NCI-H2029 (cell line): ENCODE results near the gene PIAS4.
"Not testable (repeated sequence)": the region's sequence is repeated elsewhere in the genome, so short reads cannot be mapped to it uniquely, and the experiment has no call there.

Experiments
- DNase-seq: peaks from one replicate; lab custom pipeline; 2025; lab: John Stamatoyannopoulos, UW

The PIAS4 gene, protein sequence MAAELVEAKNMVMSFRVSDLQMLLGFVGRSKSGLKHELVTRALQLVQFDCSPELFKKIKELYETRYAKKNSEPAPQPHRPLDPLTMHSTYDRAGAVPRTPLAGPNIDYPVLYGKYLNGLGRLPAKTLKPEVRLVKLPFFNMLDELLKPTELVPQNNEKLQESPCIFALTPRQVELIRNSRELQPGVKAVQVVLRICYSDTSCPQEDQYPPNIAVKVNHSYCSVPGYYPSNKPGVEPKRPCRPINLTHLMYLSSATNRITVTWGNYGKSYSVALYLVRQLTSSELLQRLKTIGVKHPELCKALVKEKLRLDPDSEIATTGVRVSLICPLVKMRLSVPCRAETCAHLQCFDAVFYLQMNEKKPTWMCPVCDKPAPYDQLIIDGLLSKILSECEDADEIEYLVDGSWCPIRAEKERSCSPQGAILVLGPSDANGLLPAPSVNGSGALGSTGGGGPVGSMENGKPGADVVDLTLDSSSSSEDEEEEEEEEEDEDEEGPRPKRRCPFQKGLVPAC

DNA sequence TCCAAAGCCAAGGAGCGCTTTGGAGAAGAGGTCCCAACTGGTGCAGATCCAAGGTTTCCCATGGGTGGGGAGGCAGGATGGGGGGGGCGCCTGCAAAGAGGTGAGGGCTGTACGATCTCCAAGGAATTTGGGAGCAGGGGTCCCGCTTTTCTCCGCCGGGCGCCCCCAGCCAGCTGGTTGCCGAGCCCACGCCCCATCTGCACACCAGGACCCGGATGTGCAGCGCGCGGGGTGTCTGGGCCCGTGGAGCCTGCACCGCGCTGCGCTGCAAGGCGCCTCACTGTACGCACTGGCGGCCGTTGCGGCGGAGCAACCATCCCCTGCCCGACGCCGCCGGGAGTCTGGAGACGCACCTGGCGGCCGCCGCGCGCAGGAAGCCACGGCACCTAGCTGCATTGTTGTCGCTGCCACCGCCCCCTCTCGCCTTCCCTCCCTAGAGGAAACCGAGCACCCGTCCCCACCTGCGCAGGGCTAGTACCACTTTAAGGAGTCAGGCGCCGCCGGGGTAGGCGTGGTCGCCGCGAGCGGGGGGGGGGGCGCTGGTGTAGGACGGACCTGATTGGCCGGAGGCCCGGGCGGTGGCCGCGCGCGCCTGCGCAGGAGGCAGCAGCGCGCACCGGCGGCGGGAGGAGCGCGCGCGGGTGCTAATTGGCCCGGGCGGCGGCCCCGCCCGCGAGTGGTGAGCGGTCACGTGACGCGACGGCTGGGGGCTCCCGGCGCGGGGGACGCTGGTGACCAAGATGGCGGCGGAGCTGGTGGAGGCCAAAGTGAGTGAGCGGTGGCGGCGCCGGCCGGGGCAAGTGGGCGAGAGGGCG lies at the start of gene PIAS4:
Gene PIAS4, plus strand, starts transcription at position 716 of the 815 bp plus-strand sequence. Its CDS starts 25 bp downstream, at position 741.
- peak; percentile 98 for DNase-seq

DNA sequence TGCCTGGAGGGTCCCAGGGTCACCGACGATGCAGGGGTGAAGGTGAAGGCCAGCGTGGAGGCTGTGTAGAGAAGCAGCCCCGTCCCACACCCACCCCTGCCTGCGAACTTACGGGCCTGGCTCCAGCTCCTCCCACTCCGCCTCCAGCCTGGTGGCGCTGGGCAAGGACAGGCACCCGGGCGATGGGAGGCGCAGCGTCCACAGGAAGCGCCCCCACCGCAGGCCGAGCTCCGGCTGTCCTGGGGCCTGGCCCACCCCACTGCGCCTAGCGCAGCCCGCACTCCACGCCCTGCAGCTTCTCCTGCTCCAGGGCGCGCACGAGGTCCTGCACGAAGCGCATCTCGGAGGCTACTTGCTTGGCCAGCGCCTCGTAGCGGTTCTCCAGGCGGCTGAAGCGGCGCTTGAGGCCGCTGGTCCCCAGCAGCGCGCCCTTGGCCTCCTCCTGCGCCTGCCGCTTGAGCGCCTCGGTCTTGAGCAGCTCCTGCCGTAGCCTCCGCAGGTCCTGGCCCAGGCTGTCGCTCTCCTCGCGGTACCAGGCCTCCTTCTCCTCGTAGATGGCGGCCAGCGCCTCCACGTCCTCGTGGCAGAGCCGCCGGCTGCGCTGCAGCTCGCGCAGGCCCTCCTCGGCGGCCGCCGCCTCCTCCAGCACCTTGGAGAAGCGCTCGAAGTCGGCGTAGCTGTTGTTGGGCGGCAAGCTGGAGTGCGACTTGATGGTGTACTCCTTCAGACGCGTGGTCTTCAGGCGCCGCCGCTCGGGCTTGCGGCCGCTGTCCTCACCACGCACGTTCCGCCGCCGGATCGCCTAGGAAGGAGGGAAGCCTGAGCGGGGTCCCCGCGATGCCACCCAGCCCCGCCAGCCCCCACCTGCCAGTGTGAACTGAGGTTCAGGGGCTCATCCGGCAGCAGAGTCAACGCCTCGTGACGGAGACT lies 48.4 kb upstream of the PIAS4 start:
- no peak for DNase-seq

DNA sequence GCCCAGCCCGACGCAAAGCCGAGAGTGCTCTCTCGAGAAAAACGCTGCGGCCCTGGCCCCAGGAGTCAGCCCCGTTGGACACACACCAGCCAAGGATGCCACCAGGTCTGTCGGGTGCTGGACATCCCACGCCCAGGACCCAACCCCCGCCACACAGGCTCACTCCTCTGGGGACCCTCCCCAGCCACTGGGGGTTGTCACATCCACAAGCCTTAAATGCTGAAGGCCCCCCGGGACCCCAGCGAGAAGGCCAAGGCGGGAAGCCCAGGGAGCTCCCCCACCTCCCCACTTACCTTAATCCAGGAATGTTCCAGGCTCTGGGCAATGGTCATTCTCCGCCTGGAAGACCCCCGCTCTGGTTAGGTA lies 47.8 kb upstream of the PIAS4 start:
- DNase-seq, result no peak

DNA sequence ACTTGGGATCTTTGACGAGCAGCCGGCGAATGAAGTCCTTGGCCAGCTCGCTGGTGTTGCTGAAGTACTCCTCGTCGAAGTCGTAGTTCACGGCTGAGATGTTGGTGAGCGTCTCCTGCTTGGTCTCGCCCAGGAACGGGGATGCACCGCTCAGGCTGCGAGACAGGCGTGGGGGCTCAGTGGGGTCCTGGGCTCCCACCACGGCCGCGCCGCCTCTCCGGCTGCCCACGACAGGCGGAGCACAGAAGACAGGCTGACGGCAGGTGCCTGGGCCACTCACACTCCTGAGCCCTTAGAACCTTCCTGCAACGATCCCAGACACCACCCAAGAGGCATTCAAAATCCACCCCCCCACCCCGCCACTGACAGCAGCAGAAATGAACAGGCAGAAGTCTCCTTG lies 46.5 kb upstream of the PIAS4 start:
- DNase-seq, result no peak

DNA sequence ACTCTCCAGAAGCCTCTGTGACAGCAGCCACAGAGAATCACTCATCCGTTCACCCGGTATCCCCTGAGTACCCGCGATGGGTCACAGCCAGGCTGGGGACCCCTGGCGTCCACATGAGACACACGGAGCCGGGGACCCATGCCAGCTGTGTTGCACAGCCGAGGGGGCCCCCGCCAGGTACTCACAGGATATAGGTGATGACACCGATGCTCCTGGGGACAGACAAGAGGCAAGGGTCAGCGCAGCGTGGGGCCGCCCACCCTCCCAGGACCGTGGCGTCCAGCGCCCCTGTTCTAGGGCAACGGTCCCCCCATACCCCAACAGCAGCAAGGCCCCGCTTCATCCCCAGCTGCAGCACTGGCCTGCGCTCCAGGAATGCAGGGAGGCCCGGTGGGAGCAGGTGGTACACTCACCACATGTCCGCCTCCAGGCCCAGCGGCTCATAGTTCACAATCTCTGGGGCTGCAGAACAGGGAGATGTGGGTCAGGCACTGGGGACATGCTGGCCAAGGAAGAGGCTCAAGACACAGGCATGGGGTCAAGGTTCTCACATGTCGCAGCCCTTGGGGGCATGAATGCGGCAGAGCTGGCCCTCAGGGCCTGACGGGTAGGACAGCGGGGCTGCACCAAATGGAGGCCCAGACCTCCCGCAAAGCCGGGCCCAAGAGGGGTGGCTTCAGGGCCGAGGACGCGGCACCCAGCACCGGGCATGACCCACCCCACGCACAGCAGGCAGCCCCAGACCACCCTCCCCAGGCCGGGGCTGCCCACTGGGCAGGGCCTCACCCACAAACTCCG lies 43.9 kb upstream of the PIAS4 start:
- DNase-seq, result no peak

DNA sequence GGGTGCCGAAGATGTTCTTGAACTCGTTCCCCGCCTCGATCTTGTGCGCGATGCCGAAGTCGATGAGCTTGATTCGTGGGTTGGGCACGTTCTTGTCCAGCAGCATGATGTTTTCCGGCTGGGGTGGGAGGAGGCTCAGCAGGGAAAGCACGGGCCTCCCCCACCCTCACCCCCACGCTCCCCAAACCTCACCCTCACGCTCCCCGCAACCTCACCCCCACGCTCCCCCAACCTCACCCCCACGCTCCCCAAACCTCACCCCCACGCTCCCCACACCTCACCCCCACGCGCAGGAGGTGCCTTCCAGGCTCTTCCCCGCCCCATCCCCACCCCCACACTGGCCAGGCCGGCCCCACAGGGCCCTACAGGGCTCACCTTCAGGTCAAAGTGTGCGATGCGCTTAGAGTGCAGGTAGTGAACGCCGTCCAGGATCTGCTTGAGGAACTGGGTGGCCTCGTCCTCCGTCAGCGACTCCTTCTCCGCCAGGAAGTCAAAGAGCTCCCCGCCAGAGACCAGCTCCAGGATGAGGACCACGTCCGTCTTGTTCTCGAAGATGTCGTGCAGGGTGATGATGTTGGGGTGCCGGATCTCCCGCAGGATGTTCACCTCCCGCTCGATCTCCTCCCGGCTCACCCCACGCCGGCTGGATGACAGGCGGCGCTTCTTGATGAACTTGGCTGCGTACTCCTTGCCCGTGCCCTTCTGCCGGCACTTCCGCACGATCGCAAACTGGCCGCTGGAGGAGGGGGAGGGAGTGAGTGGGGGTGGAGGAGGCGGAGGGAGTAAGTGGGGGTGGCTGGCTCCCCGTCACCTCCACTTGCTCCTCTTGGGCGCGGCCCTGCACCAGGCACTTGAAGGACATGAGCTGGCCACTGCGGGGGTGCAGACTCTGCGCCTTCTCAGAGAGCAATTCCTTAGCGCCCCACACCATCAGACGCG lies 43.0 kb upstream of the PIAS4 start:
- DNase-seq, result no peak

DNA sequence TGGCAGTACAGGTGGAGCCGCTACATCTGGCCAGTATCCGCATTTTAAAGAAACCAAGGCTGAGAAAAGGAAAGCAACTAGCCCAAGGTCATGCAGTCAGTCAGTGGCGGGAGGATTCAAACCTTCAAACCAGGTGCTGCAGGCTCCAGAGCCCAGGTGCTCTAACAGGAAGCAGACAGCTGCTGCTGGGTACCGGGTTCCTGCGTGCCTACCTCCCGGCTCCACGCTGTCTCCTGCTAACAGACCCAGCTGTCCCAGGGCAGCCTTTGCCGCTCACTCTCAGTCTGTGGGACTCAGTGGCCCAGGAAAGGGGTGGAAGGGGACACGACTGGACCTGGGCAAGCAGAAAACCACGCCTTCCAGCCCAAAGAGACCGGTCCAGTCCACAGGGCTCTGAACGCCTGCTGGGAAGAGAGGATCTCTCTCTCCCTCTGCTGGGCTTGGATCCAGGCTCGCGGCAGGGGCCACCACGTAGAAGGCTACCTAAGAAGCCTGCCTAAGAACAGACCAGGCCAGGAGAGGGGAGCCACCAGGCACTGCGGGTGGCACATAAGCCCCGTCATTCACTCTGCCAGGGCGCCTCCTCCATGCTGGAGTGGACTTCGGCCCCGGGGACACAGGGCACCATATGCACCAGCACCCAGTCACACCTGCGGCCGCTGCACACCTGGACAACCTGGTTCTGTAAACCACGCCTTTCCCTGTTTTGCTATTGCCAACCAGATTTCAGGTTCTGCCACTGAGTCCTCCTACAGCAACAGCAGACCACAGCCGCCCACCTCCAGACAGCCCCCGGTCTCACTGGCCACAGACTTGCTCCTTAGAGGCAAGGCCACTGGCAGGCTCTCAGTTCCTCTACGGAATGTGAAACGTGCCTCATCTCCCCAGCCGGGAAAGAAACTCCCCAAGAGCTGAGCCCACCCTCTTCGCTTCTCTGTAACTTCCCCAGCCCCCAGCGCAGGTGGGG lies 41.2 kb upstream of the PIAS4 start:
- DNase-seq, result no peak

DNA sequence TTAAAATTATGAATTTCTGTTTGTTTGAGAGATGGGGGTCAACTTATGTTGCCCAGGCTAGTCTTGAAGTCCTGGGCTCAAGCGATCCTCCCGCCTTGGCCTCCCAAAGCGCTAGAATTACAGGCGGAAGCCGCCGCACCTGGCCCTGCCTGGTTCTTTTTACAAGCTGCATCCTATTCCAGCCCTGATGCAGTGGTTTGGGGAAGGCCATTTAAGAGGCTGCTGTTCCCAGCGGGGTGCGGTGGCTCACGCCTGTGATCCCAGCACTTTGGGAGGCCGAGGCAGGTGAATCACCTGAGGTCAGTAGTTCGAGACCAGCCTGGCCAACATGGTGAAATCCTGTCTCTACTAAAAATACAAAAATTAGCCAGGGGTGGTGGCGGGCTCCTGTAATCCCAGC lies 39.6 kb upstream of the PIAS4 start:
- not testable (repeated sequence) for DNase-seq

DNA sequence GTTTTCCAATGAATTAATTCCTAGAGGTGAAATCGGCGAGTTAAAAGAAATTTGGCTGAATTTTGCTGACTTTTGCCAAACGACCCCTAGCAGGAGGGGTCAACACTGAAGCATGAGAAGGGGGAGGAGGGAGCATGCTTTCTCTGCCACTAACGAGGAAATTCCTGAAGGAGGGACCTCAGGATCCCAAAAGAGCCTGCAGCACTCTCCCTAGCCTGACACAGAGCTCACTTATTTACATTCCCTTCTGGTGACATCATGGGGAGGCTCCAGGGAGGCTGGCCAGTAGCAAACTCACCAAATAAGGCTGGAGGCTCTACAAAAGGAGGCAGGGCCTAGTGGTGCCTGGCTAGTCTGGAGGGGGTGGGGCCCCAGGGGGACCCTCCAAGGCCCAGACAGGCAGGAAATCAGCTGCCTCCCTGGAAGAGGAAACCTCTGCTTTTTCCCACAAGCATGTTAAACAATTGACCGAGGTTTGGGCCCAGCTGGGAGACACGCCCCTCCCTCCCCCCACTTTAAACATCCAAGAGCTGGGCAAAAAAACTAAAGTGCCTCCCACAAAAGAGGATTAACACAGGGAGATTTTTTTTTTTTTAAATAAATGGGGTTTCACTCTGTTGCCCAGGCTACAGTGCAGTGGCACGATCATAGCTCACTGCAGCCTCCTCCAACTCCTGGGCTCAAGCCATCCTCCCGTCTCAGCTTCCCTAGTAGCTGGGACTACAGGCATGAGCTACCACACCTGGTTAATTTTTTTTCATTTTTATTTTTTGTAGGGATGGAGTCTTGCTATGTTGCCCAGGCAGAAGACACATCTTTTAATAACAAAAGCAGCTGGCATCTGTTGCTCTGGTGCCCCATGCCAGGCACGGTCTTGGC lies 38.7 kb upstream of the PIAS4 start:
- DNase-seq, result peak; percentile 95

DNA sequence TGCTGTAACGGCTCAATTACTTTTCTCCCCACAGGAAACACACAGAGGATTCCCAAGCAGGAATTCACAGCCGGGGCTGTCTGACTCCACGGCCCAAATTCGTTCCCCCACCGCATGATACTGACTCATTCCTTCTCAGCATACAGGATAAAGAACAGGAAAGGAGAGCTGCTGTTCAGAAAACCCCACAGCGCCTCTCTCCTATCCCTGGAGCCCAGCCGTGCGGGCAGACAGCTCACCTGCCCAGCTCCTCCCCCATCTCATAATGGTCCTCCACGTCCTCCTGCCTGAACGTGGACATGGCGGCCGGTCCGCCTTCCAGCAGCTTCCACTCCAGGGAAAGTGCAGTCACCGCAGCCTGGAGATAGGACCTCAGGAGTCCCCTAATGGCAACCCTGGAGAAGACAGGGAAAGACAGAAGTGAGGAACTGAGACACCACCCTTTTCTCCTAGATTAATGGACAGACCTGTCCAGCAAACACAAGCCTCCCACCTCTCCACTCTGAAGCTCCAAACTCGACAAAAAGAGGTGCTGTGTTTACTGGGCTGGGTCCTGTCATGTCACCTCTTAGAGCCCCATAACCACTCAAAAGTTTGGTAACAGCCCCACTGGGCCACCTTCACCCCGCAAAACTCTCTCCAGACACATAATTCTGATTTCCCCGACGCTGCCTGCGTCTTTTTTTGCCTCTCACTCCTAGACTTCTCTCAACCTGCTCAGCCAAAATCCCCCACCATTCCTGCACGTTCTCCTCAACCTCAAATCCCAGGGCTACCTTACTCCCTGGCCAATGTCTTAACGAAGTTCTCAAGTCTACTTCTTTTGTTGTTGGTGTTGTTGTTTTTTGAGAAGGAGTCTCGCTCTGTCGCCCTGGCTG lies 37.9 kb upstream of the PIAS4 start:
- DNase-seq, result no peak

DNA sequence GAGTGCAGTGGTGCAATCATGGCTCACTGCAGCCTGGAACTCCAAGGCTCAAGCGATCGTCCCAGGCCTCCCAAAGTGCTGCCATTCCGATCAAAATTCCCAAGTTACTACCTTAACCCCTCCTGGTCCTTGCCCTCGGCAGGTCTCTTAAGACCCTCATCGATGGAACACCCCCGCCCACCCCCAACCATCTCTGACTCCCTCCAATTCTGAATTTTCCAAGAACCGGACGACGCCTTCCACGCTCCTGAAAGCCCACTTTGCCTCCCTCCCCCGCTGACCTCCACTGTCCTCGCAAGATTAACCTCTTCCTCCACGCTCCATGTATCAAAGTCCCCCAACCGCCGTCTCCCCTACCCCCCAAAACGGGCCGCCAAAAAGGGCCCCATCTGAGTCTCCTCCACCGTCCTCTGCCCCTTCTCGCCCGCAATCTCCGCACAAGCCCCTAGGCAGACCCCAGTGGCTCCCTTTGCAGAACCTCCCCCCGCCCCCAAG lies 37.2 kb upstream of the PIAS4 start:
- no peak for DNase-seq

DNA sequence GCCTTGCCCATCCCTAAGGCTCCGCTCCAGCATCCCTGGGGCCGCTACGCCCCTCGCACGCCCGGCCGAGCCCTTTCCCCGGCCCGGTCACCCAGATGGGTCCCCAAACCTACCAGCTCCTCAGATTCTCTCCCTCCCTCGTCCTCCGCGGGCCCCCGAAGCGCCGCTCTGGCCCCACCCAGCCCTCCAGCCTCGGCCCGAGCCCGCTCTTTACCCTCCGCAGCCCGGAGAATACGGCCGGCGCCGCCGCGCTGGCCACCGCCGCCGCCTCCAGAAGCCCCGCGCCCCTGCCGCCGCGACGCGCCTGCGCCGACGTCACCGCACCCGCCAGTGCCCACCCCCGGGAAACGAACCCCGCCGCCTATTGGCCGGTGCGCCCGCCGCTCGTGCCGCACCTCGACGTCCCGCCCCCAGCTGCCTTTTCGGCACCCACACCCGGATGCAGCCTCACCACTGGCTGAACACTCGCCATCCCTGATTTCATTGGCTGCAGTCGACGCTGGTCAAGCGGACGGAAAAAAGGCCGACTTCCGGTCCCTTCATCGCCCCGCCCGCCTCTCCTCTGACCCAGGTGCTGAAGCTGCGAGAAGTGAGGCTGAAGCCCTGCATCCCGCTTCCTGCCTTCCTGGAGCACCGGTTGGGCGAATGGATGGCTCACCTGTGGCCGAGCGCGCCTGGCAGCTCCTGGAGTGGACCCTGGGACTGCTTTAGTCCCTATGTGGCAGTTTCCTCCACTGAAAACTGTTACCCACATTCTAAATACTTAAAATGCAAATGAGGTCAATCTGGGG lies 36.5 kb upstream of the PIAS4 start, which contains the start of gene DAPK3:
Gene DAPK3, minus strand, starts transcription at position 292 of the 791 bp plus-strand sequence. CDS start 1,364 bp downstream, outside the sequence.
- peak; percentile 98 for DNase-seq

DNA sequence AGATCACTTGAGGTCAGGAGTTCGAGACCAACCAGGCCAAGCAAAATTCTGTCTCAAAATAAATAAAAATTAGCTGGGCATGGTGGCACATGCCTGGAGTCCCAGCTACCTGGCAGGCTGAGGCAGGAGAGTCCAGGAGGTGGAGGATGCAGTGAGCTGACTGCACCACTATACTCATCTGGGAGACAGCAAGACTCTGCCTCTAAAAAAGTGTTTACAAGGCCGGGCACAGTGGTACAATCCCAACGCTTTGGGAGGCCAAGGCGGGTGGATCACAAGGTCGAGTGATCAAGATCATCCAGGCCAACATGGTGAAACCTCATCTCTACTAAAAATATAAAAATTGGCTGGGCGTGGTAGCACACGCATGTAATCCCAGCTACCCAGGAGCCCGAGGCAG lies 32.4 kb upstream of the PIAS4 start:
- no peak for DNase-seq

DNA sequence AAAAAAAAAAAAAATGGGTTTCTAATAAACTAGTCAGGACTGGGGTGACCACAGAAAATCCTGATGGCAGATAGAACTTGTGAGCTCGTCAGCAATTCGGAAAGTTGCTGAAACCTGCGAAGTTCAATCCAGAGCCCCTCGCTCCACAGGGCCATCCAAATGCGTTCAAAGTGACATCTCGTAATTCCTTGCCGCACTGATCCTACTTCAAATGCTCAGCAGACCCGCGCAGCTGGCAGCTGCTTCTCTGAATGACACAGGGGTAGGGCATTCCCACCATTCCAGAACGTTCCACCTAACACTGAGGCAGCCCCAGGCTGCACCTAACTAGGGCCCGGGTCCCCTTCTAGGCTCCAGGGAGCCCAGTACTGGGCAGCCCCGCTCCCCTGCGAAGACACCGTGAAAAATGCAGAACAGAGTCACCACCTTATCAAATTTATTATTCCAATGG lies 31.9 kb upstream of the PIAS4 start:
- DNase-seq, result no peak

DNA sequence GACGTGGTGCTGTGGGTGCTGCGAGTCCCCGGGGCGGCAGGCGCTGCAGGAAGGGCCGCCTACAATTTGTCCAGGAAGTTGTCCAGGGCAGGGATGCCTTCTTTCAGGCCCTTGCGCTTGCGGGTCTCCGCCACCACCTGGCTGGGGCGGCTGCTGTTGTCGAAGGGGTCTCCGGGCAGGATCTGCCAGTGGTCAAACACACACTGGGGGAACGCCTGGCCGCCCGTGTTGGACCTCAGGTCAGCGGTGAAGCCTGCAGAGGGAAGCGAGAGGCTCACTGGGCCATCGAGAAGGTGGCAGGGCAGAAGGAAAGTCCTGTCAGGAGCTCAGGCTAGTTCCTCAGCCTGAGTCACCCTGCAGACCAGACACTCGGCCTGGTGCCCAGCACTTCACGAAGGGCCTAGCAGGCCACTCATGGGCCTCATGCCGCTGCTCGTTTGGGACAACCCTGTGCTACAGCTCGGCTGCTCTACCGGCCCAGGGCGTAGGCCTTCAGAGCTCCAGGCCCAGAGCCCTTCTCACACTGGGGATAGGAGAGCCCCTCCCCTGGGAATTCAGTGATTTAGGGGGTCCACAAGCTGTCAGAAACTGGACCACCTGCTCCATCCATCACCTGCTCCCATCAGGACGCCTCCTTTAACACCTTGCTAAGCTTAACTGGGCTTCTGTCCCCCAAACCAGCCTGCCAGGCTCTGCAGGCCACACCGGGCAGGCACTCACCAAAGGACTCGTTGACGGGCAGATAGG lies 30.9 kb upstream of the PIAS4 start:
- no peak for DNase-seq
